ENCODE results near the gene SHROOM3.

Gene SHROOM3

DNA sequence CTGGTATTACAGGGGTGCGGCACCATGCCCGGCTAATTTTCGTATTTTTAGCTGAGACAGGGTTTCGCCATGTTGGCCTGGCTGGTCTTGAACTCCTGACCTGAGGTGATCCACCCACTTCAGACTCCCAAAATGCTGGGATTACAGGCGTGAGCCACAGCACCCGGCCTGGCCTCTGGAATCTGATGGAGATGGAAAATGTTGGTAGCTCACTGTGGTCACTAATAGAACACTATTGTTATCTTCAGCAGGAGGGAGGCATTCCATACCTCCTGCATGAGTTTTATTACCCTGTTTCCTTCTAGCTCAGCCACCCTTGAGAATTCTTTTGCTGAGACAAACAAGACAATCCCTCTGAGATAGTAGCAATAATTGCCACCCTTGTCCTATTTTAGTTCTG, 105.0 kb downstream of the SHROOM3 start:
- DNase-seq (ENCODE audit: low read depth in 4 of 4, low spot score in 1 of 4): no peak

DNA sequence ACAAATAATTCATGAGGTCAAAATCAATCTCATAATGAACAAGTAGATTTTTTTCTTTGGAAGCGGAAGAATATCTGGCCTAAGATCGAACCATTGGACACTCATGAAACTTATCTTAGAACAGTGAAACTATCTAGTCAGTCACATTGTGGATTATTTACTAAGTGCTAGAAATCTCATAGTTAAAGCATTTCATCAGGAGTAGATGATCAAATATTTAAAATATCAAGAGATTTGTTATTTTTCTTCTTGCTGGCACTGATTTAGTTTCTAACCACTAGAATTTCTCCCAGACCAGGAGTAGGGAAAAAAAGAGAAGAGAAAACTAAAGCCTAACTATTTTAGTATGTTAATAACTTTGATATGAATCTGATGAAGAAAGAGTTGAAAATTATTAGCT, 105.5 kb downstream of the SHROOM3 start:
- no peak for DNase-seq (ENCODE audit: low read depth in 4 of 4, low spot score in 1 of 4)

DNA sequence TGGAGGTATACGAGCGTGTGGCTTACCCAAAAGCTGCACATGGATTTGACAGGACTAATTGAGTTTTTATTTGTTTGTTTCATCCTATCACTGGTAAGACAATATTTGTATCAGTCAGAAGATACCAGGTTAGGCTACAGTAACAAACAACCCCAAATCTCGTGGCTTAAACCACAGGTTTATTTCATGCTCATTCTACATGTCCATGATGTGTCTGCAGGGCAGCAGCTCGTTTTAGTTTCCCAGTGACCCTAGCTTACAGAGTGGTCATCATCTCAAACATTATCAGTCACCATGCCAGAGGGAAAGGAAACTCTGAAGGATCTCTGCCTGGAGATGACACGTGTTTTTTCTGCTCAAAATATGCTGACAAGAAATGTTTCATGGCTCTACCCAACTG, 108.3 kb downstream of the SHROOM3 start:
- DNase-seq (ENCODE audit: low read depth in 4 of 4, low spot score in 1 of 4): no peak

DNA sequence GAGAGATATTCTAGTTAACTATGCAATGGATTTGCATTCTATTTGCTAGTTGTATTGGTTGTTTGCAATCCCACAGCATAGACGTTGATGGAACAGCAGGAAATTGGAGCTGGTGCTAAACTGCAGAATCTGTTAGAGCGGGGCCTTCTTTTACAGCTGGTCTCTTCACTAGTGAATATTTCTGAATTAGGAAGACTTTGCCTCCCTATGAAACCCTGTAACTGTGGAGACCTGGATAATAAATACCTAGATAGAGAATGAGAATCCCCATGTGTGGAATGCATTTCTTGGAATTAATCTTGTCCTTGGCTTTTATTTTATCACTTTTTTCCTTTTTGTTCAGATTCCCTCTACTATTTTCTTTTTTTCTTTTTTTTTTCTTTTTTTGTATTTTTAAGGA, 109.7 kb downstream of the SHROOM3 start:
- no peak for DNase-seq (ENCODE audit: low read depth in 4 of 4, low spot score in 1 of 4)

DNA sequence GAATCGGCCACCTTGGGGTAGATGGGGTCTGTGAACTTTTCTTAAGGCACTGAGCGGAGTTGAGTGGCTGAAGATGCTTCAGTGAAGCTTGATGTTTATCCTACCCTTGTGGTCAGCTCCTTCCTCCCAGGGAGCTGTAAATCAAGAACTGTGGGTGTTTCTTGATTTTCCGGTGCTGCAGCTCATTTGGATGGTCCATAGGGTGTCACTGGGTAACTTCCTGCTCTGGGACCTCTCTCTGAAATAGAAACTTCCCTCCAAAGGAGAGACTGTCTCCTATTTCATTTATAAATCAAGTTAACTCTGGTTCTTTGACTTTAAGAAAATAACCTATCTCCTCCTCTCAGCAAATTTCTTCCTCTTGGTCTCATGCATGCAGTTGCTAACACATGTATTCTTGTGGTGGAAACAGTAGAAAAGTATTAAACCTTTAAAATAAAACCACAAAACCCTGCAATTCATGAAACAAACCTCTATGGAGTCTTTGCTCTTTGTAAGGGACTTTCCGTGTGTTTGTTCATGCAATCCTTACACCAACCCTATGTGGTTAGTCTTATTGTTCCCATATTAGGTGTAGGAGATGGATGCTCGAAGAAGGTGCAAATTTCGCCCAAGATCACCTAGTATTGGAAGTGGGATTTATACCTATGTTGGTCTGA, 110.3 kb downstream of the SHROOM3 start:
- DNase-seq (ENCODE audit: low read depth in 4 of 4, low spot score in 1 of 4): no peak

DNA sequence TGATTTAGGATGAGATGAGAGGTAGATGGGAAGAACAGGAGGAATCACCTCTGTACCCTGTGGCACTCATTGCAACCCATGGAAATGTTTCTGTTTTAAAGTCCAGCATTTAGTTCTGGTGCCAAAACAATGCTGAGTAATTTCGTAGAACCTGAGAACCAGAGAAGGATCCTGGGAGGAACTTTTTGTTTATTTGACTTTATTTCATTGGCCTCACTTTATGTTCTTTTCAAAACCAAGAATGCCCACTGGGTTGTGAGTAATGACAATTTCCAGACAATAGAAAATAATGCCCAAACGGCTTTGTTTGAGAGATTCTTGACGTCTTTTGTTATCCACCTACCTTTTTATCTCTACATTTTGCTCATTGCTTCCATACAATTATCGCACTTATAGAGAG, 111.3 kb downstream of the SHROOM3 start:
- no peak for DNase-seq (ENCODE audit: low read depth in 4 of 4, low spot score in 1 of 4)

DNA sequence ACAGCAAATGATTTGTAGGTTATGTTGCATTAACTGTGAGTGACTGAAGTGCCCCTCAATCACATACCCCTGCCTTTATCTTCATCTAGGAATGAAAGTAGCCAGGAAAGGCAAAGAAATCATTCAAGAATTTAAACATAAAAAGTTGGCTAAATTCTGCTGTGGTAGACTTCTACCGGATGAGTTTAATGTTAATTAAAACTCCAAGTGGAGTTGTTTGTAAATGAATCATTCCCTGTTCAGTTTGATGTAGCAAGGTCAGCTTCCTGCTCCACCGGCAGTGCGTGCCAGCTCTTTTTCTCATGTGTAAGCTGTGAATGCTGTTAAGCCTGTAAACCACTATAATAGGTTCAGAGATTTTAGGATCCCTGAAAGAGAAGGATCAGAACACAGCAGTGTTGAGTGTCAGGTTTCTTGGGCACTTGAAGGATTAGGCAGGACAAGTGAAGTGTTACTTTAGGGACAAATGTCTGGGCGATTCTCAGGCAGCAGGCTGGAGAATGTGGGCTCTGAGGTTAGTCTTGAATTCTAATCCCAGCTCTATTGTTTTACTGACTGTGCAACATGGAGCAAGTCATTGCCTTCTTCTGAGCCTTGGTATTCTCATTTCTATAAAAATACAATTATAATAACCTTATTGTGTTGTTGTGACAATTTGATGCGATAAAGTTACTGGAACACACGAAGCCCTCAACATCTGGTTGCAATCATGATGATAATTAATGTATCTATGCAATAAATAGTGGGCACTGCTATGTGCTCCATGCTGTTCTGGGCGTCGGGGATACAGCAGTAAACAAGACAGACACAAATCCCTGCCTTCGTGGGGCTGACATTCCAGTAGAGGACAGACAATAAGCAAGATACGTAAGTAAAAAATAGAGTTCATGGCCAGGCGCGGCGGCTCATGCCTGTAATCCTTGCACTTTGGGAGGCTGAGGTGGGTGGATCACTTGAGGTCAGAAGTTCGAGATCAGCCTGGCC, 112.0 kb downstream of the SHROOM3 start:
- no peak for DNase-seq (ENCODE audit: low read depth in 4 of 4, low spot score in 1 of 4)

DNA sequence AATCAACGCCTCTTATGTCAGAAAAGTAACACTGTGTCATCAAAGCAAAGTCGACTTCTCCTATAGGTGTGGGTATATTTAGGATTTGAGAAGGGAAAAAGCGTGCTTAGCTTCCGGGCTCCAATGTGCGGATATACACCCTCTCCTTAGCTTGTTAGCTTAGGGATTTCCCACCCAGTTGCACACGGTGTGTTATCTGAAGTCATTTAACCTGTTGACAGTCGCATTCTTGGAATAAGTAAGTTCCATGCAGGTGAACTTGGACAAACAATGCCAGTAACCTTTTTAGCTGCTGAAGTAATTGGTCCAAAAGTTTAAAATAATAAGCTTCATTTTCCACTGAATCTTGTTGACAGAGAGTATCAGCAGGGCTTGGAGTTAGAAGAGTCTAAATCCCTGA, 113.7 kb downstream of the SHROOM3 start:
- DNase-seq (ENCODE audit: low read depth in 4 of 4, low spot score in 1 of 4): no peak

DNA sequence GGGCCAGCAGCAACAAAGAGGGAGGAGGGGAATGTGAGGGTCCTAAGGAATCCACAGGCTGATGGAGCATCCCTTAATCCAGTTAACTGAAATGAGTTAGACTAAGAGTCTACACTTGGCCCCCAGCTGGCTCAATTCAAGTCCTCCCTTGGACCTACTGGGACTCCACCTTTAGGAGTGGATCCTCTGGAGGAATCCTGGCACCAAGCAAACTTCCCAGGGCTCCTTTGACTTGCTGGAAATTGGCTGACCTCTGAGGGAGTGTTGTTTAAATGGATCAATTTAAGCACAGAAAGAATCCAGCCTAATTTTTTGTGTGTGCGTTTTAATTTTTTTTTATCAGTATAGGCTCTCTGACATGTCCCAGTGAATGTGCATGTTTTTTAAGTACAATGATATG, 114.7 kb downstream of the SHROOM3 start:
- DNase-seq (ENCODE audit: low read depth in 4 of 4, low spot score in 1 of 4): no peak

DNA sequence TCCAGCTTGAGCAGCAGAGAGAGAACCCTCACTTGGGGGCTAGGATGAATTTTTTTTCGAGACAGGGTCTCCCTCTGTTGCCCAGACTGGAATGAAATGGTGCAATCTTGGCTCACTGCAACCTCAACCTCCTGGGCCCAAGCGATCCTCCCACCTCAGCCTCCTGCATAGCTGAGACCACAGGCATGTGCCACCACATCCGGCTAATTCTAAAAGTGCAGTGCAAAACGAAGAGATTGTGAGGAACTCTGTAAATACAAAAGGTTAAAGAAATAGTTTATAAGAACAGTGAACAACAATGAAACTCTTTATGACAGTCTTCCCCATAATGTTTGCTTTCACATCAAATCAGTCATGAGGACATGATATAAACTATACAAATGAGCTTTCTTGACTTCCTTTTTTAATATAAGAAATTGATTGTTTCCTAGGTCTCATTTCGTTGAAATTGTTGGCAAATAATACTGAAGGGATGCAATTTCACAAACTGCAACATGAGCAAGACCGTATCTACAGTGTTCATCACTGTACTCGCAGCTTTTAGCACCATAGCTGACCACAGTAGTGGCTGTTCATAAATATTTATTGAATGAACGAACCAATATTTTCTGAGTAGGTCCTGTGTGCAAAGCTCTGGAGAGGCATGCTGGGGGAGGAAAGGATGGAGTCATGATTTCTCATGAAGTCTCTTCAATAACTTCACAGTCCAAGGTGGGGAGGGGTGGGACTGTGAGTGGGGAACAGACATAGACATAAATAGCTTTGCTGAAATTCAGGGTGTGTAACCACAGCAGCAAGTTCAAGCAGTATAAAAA, 116.1 kb downstream of the SHROOM3 start:
- no peak for DNase-seq (ENCODE audit: low read depth in 4 of 4, low spot score in 1 of 4)

DNA sequence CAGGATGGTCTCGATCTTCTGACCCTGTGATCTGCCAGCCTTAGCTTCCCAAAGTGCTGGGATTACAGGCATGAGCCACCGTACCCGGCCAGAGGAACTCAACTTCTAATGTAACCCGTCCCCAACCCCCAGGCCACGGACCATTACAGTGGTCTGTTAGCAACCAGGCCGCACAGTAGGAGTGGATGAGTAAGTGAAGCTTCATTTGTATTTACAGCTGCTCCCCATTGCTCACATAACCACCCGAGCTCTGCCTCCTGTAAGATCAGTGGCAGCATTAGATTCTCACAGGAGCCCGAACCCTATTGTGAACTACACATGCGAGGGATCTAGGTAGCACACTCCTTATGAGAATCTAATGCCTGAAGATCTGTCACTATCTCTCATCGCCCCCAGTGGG, 119.6 kb downstream of the SHROOM3 start:
- no peak for DNase-seq (ENCODE audit: low read depth in 4 of 4, low spot score in 1 of 4)

DNA sequence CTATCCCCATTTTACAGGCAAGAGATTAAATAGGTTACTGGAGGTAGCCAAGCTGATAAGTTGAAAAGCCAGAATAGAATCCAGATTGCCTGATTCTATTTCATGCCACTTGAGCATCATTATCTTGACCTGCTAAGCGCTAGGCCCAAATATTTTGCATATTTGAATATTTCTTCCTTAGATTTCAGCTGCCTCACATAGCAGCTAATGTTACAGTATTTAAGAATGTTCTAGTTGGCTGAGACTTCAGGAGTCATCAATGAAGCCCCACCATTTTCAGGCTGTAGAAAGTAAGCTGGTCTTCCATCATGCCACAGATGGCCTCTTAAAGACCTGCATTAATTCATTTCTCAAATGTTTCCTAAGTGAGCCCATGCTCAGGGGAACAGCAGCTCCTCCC, 121.4 kb downstream of the SHROOM3 start:
- DNase-seq (ENCODE audit: low read depth in 4 of 4, low spot score in 1 of 4): no peak

DNA sequence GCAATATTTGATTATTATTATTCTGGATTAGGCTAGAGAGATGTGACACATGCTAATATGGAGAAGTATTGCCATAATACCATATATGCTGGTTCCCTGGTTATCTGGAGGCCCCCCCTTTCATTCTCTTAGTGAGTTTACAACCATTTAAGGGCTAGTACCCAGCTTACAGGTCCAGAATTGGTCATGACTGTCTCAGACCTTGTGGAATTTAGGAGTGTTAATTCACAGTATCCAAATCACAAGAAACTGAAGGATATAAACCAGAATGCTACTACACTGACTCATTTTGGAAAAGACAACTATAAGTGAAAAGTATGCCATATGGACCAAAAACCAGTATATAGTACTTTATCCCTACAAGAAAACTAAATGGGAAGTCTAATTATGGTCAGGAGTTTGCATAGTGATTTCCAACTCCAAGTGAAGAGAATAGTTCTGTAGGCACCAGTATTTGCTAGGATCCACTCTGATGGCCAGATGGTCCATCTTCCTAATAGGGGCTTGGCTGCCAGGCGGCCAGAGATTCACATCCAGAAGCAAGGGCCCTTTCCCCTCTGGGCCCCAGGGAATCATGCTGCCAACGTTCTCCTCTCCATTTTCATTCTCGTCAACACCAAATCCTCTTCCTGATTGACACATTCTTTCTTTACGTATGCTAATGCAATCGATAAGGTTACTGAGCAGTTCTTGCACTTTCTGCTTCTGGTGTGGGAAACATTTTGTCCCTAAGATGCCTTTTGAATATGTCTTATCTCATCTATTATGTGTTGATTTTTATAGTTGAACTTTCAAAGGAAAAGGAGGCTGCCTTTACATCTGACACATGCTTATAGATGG, 123.6 kb downstream of the SHROOM3 start:
- DNase-seq (ENCODE audit: low read depth in 4 of 4, low spot score in 1 of 4): no peak

DNA sequence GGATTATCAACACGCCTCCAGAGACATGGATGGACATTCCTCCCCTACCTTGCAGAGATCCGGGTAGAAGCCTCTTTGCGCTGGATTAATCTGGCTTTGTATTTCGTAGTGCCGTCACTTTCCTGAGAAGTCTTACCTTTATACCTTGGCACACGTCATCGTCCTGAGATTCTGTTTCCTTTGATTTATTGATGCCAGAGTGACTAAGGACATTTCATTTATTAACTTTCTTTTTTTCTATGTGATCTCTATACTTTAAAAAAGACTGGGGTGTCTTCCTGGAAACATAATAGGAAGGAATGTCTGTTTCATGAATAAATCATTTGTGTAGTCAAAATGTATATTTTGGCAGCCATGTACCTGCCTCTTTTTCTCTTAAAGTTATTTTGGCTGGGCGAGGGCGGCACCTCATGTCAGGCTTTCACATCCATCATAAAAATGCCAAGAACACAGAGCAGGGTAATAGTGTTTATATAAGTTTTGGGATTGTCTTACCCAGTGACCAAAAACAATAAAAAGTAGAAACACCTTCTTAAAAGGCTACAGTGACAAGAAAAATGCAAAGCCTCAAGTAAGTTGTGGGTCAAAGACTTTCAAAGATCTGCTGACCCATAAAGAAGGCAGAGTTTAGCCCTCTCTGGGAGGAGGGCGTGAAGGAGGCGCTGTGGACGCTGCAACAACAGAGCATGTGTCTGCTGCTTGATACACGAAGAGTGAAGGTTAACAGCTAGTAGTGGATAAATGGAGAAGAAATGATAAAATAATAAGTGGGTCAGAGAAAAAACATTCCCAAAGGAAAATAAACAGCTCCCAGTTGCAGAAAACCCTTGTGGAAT, 124.4 kb downstream of the SHROOM3 start:
- no peak for DNase-seq (ENCODE audit: low read depth in 4 of 4, low spot score in 1 of 4)

DNA sequence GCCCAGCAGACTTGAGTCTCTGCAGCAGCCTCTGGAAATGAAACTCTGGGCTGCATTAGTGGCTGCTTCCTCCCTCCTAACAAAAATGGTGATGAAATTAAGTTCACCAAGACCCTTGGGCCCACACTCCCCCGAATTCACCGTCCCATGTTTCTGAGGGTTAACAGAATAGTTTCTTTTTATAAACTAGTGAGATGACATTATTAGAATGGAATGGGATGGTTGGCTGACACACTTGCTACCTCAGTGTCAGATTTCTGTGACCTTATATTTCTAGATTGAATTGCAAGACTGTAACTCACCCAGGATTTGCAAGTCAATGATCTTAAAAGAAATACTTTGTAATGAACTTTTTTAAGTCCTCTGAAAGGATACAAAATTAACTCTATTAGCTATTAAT, 127.1 kb downstream of the SHROOM3 start:
- DNase-seq (ENCODE audit: low read depth in 4 of 4, low spot score in 1 of 4): no peak

DNA sequence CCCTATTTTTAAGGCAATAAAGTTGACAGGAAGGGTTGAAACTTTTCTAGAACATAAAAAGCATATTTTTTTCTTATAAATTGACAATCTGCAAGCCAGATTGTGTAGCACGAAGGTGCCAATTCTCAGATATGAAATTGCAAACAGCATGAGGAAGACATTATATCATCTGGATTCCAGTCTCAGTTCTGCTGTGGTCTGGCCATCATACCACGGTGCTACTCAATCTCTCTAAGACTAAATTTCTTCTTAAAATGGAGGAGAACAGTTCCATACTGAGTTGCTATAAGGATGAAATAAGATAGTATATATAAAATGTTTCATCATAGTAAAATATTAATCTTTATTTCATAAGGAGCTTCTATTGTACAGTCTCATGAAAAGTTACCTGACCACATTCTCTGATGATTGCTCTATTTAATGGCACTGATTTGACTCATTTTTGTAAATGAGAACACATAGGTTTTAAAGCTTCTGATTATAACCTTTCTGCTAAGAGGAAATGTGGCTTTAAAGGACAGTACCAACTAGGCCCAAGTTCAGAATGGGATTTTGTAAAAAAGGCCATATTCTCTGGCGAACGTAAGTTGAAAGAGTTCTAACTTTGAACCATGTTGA, 127.9 kb downstream of the SHROOM3 start:
- no peak for DNase-seq (ENCODE audit: low read depth in 4 of 4, low spot score in 1 of 4)

DNA sequence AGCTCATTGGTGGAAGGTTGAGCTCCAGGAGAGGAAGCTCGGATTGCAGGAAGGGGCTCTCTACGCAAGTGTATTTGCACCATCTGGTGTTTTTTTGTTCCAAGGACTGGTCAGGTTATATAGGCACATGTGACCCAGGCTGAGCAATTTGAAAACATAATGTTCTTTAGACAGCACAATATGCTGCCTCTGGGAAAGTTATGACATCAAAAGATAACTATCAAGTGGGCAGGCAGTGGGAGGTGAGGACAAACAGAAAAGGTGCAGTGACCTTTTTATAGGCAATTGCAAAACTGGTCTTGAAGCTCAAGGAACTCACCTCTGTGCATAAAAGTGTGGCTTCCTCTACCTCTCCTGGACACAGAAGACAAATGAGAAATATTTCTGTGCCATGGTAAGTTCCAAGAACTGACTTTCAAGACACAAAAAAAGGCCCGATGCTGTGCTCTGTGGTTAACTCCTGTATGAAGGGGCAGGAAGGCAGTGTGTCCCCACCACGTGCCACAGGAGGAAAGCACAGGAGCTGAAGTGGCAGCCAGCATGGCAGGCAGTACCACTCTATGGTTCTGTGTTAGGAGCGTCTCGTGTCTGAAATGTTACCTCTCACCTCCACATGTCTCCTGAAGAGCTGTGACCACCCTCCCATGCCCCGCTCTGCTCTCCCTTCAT, 128.6 kb downstream of the SHROOM3 start:
- DNase-seq (ENCODE audit: low read depth in 4 of 4, low spot score in 1 of 4): no peak

DNA sequence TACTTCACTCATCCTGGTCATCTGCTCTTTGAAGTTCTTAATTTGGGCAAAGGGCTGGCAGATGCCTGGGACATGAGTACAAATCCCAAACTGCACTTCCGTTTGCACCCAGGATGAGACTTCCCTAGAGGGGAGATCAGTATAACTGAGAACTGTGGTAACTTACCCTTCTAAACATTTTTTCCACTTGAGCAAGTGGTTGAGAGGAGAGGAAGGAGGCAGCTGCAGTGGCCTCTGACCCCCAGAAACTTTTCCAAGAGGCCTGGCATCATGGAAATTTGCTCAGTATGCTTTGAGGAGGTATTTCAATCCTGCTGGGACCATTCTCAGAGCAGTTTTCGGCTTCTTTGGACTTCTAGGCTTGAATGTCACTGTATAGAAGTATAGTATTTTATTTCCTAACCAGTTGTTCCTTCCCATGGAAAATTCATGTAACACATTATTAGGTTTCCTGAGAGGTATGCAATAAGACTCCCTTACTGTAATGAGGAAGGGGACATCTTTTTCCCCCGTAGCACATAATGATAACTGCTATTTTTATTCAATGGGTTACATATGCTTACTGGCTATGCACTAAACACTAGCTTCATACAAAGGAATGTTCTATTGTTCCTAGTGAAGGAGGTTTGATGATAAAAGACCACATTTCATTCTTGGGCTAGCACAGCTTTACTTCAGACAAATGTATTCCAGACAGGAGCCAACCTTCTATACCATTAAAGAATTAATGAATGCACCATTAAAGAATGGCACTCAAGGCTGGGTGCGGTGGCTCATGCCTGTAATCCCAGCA, 129.3 kb downstream of the SHROOM3 start:
- no peak for DNase-seq (ENCODE audit: low read depth in 4 of 4, low spot score in 1 of 4)
